B cell (primary cell): Measurements from ENCODE around the gene TREH.

ENCODE experiments used
- EZH2 ChIP-seq: IDR thresholded peaks from 2 replicates; pipeline ENCODE4 v1.6.1; 2012; ENCODE audit warnings: borderline replicate concordance, low read depth, mild to moderate bottlenecking, moderate library complexity, low read length; ENCODE audit not compliant: insufficient read depth, poor library complexity, severe bottlenecking
- TF ChIP-seq, protein P1 (sequence below): fragments of 200-600 bp; IDR thresholded peaks from one replicate; pipeline ENCODE4 v1.8.0; 2022; ENCODE audit warnings: antibody characterized with exemption, mild to moderate bottlenecking

GRCh38 chr11:118703563-118704106, 24.2 kb upstream of the TREH start:
- TF ChIP-seq EZH2: no peak
- TF ChIP-seq, protein P1, sequence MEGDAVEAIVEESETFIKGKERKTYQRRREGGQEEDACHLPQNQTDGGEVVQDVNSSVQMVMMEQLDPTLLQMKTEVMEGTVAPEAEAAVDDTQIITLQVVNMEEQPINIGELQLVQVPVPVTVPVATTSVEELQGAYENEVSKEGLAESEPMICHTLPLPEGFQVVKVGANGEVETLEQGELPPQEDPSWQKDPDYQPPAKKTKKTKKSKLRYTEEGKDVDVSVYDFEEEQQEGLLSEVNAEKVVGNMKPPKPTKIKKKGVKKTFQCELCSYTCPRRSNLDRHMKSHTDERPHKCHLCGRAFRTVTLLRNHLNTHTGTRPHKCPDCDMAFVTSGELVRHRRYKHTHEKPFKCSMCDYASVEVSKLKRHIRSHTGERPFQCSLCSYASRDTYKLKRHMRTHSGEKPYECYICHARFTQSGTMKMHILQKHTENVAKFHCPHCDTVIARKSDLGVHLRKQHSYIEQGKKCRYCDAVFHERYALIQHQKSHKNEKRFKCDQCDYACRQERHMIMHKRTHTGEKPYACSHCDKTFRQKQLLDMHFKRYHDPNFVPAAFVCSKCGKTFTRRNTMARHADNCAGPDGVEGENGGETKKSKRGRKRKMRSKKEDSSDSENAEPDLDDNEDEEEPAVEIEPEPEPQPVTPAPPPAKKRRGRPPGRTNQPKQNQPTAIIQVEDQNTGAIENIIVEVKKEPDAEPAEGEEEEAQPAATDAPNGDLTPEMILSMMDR: no peak
